GM12878 (cell line): Measurements from ENCODE around the gene SRL.

Experiments
- FOS ChIP-seq: IDR thresholded peaks from 3 replicates; pipeline ENCODE4 v1.6.1; 2011; ENCODE audit warnings: borderline replicate concordance; ENCODE audit not compliant: insufficient read length; ENCODE audit errors: extremely low read depth
- SIN3A ChIP-seq: IDR thresholded peaks from 2 replicates; pipeline ENCODE4 v1.6.1; 2012; ENCODE audit warnings: low read depth, low read length, improper control_type of control experiment
- SPI1 ChIP-seq: IDR thresholded peaks from 2 replicates; pipeline ENCODE4 v1.6.1; 2011; ENCODE audit warnings: low read depth, mild to moderate bottlenecking, low read length, moderate library complexity, borderline replicate concordance; ENCODE audit not compliant: insufficient read depth
- YY1 ChIP-seq: IDR thresholded peaks from 2 replicates; pipeline ENCODE4 v1.6.1; 2011; ENCODE audit warnings: low read depth, mild to moderate bottlenecking, low read length
- TF ChIP-seq, protein P1 (sequence below): IDR thresholded peaks from 2 replicates; pipeline ENCODE4 v1.6.1; 2012; ENCODE audit warnings: low read depth, low read length, improper control_type of control experiment

DNA sequence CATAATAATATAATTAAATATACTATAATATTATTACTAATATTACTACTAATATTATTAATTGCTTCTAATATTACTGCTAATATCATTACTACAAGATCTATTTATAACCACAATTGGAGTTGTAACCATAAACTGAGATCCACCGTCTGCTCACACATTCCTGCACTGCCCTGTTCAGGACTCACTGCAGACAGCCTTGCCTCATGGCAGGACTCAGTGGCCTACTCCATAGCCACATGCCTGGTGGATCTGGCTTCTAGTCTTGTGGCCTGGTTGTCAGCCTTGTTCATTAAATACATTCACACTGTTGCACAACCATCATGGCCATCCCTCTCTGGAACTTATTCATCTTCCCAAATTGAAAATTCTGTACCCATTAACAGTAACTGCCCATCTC is 48.0 kb downstream of the SRL start:
- TF ChIP-seq SPI1 (no peak), YY1 (no peak), FOS (no peak), SIN3A (no peak)
- TF ChIP-seq, protein P1, sequence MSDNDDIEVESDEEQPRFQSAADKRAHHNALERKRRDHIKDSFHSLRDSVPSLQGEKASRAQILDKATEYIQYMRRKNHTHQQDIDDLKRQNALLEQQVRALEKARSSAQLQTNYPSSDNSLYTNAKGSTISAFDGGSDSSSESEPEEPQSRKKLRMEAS = no peak
